Measurements from ENCODE around the gene SMIM36.

Gene SMIM36

DNA sequence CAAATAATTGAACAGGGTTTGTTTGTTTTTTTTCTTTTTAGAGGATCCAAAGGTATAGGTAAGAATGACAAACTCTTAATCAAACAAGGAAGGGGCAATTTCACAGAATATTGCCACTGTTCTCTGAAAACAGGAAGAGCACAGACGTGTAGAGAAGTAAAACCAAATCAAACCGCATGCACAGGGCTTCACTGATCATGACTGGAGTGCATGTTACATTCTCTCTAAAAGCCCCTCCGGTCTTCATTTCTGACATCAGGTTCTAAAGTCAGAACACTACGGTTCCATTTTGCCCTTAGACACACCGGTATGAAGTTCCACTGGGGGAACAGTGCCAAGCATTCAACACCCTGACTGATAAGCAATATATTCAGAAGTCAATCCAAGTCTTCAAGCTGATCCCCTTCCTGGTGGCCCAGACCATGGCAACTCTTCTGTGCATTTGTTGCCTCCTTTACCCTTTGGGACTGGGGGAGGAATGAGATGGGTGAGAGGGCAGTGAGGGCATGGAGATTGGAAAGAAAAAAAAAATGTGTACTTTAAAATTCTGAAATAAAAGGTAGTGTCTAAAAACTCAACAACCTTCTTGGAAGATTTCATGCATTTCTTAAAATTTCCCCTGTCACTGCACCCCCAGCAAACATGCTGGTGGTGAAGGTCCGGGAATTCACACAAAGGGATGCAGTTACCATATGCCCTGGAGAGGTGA lies 91.0 kb downstream of the SMIM36 start:
- H3K36me3 ChIP-seq (ENCODE audit: insufficient read depth, low read length) = no peaks in the 10 kb centered on the region
- H3K4me3 ChIP-seq = peak overlapping the region; percentile 96; the same call in 1 of the 2 replicates
- H3K27ac ChIP-seq = no peak overlapping the region
- no peak for DNase-seq (ENCODE audit: low read depth, low spot score)
- H3K9me3 ChIP-seq (ENCODE audit: low read depth, low read length) = no peaks in the 10 kb centered on the region
- TF ChIP-seq POLR2AphosphoS5 (IDR thresholded peaks at IDR 0.05; ENCODE audit: borderline replicate concordance, low read depth, low read length) = no peak
- TF ChIP-seq FOXP2 (optimal IDR thresholded peaks at IDR 0.05; ENCODE audit: control extremely low read depth, extremely low read length, insufficient read depth) = no peak
- TF ChIP-seq EZH2 (IDR thresholded peaks at IDR 0.05) = no peak
- no peak overlapping the region for H3K9ac ChIP-seq (ENCODE audit: insufficient read length)

DNA sequence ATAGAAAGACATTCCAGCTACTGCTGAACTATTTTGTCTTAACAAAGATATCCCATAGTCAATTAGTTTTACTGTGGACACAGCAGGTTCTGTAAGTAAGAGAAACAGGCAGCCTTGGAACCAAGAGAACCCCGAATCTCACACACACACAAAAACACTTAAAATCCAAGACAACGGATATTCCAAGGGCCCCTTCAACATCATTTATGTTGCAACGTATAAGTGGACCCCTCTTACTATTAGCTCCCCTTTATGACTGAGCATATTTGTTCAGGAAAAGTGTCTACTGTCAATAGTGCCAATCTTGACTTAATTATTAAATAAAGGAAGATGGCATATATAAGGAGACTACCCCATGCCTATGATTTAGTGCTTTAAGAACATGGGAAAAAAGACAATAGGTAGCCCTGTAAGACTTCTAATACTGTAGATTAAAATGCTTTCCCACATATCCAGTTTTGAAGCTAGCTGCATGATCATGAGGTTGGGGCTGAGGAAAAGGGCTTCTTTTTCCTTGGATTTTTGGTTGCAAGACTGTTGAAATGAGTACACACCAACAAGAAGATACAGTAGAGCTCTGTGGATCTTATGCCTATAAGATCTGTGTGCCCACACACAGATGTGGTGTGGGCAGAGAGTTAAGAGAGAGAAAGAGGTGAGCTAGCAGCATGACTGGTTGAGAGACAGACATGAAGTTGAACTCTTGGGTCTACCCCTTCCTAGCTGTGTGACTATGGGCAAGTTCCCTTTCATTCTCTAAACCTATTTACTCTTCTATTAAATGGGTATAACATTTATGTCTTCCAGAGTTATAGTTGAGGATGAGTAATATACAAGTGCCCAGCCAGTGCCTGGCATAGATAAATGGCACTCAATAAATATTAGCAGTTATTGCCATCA lies 92.6 kb downstream of the SMIM36 start:
- H3K9ac ChIP-seq (ENCODE audit: insufficient read length) = no peak overlapping the region
- no peaks in the 10 kb centered on the region for H3K9me3 ChIP-seq (ENCODE audit: low read depth, low read length)
- no peak overlapping the region for H3K27ac ChIP-seq

DNA sequence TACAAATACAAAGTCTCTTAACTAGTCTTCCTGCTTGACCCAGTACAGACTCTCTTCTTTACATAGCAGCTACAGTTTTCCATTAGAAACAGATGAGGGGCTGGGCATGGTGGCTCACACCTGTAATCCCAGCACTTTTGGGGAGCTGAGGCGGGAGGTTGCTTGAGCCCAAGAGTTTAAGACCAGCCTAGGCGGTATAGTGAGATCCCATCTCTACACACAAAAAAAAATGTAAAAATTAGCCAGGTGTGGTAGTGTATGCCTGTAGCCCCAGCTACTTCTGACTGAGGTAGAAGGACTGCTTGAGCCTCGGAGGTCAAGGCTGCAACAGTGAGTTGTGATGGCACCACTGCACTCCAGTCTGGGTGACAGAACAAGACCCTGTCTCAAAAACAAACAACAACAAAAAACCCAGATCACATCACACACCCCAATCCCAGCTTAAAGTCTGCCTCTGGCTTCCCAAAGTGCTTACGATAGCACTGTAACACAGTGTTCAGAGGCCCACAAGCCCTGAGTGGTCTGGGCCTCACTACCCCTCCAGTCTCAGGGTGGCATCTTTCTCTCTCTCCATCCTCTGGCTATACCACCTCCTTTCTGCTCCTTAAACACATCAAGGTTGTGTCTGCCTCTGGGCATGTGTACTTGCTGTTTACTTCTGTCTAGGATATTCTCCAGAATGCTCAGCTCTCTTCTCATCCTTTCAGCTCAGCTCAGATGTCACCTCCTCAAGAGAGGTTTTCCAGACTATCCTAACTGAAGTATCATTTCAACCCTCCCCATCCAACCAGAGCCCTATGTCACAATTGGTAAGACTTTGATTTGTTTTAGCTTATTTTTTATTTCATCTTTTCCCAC lies 93.6 kb downstream of the SMIM36 start:
- no peak for DNase-seq (ENCODE audit: low read depth, low spot score)
- H3K27ac ChIP-seq = no peak overlapping the region
- no peaks in the 10 kb centered on the region for H3K9me3 ChIP-seq (ENCODE audit: low read depth, low read length)
- TF ChIP-seq POLR2AphosphoS5 (IDR thresholded peaks at IDR 0.05; ENCODE audit: borderline replicate concordance, low read depth, low read length) (no peak), FOXP2 (optimal IDR thresholded peaks at IDR 0.05; ENCODE audit: control extremely low read depth, extremely low read length, insufficient read depth) (no peak), EZH2 (IDR thresholded peaks at IDR 0.05) (no peak)
- H3K4me3 ChIP-seq = no peak overlapping the region
- H3K9ac ChIP-seq (ENCODE audit: insufficient read length) = no peak overlapping the region
- no peaks in the 10 kb centered on the region for H3K36me3 ChIP-seq (ENCODE audit: insufficient read depth, low read length)

More for the DNA sequence above, 92.6 kb downstream of the SMIM36 start:
- TF ChIP-seq POLR2AphosphoS5 (IDR thresholded peaks at IDR 0.05; ENCODE audit: borderline replicate concordance, low read depth, low read length) (no peak), FOXP2 (optimal IDR thresholded peaks at IDR 0.05; ENCODE audit: control extremely low read depth, extremely low read length, insufficient read depth) (no peak), EZH2 (IDR thresholded peaks at IDR 0.05) (no peak)
- no peak overlapping the region for H3K4me3 ChIP-seq
- H3K36me3 ChIP-seq (ENCODE audit: insufficient read depth, low read length) = no peaks in the 10 kb centered on the region
- DNase-seq (ENCODE audit: low read depth, low spot score) = no peak

DNA sequence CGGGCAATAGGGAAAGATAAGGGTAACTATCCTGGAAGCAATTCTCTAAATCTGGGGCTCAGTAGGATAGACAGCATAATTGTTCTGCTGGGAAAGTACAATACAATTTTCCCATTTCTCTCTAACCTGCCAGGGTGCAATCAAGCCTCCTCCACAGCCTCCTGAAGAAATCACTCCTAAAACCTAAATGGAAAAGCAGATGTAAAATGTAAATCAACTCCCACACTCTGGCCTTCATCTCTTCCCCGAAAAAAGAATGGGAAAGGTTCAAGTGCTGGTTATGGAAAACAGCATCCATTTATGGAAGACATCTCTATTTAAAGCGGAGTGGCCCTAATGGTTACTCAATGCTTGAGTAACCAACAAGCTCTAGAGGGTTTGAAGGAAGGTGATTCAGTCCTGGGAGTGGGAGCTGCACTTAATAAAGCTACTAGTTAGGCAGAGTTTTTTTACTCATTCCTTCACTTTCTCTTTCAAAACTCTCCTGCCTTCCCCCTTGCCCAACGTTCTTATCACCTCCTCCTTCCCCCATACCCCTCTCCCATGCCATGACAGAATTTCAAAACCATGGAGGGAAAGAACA lies 94.7 kb downstream of the SMIM36 start:
- no peak for TF ChIP-seq EZH2 (IDR thresholded peaks at IDR 0.05)
- TF ChIP-seq POLR2AphosphoS5 (IDR thresholded peaks at IDR 0.05; ENCODE audit: borderline replicate concordance, low read depth, low read length) = no peak
- TF ChIP-seq FOXP2 (optimal IDR thresholded peaks at IDR 0.05; ENCODE audit: control extremely low read depth, extremely low read length, insufficient read depth) = no peak
- Histone ChIP-seq H3K9ac (ENCODE audit: insufficient read length) (no peak overlapping the region), H3K27ac (no peak overlapping the region), H3K4me3 (no peak overlapping the region), H3K9me3 (ENCODE audit: low read depth, low read length) (no peaks in the 10 kb centered on the region), H3K36me3 (ENCODE audit: insufficient read depth, low read length) (no peaks in the 10 kb centered on the region)
- no peak for DNase-seq (ENCODE audit: low read depth, low spot score)

DNA sequence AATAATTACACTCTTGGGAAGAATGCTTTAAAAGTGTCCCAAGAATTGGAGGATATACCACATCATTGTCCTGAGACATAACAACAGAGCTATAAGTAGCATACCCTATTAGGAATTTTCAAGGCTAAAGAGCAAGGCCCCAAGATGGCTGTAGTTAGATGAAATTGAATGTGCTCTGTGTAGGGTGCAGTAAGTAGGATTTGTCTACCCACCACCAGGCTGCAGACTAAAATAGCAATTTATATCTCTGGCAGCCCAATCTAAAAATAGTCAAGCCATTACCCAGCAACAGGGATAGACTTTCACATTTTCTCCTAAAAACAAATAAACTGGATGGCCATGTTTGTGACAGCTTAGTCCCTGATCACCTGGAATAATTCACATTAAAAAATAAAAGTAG lies 95.3 kb downstream of the SMIM36 start:
- Histone ChIP-seq H3K27ac (no peak overlapping the region), H3K9me3 (ENCODE audit: low read depth, low read length) (no peaks in the 10 kb centered on the region), H3K36me3 (ENCODE audit: insufficient read depth, low read length) (peaks cover 2% of the 10 kb centered on the region; the same call in 1 of the 2 replicates), H3K9ac (ENCODE audit: insufficient read length) (no peak overlapping the region), H3K4me3 (no peak overlapping the region)
- DNase-seq (ENCODE audit: low read depth, low spot score) = no peak
- TF ChIP-seq EZH2 (IDR thresholded peaks at IDR 0.05) (no peak), POLR2AphosphoS5 (IDR thresholded peaks at IDR 0.05; ENCODE audit: borderline replicate concordance, low read depth, low read length) (no peak), FOXP2 (optimal IDR thresholded peaks at IDR 0.05; ENCODE audit: control extremely low read depth, extremely low read length, insufficient read depth) (no peak)

DNA sequence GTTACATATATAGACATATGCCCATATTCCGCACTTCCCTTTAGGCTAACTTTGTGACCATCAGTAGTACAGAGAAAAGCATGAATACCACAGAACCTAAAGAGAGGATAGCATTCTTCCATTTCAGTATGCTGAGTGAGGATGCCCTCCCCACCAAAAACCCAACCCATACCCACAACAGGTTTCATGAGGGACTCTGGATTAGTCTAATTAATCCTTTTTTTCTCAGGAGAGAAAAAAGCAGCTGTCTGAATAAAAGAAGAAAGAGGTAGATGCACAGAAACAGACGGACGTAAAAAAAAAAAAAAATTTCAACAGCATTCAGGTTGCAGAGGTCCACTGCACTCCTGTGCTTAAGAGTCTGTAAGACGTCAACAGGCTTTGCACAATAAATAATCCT lies 96.3 kb downstream of the SMIM36 start:
- TF ChIP-seq EZH2 (IDR thresholded peaks at IDR 0.05) = no peak
- no peak for TF ChIP-seq POLR2AphosphoS5 (IDR thresholded peaks at IDR 0.05; ENCODE audit: borderline replicate concordance, low read depth, low read length)
- no peak for TF ChIP-seq FOXP2 (optimal IDR thresholded peaks at IDR 0.05; ENCODE audit: control extremely low read depth, extremely low read length, insufficient read depth)
- Histone ChIP-seq H3K9me3 (ENCODE audit: low read depth, low read length) (no peaks in the 10 kb centered on the region), H3K9ac (ENCODE audit: insufficient read length) (no peak overlapping the region), H3K27ac (no peak overlapping the region), H3K36me3 (ENCODE audit: insufficient read depth, low read length) (peaks cover 8% of the 10 kb centered on the region; the same call in 1 of the 2 replicates), H3K4me3 (no peak overlapping the region)
- no peak for DNase-seq (ENCODE audit: low read depth, low spot score)

DNA sequence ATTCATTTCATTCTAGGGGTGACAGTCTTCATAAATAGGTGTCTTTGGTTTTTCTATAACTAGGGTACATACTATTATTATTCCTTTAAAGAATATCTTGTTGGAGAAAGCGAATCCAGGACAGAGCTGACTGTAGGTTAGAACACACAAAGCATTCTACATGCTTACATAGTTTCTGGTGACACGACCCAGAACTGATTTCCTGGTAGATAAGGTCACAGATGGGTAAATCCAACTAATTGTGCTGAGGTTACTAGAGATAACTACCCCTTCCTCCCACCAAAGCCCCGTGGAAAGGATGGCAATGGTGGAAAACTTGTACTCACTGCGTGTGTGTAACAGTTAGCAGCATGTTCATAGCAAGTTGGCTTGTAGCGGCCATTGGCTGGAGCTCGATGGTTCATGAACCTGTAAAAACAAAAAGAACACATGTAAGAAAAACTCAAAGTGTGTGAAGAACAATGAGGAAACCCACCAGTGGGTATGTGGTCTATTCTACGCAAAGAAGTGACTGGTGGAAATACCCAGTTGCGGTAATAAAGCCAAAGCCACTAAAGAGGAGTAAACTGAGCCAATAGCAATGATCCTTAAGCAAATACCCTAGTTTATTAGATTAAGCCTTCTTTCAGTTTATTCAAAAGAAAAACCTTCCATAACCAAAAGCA lies 97.3 kb downstream of the SMIM36 start:
- no peaks in the 10 kb centered on the region for H3K9me3 ChIP-seq (ENCODE audit: low read depth, low read length)
- peaks cover 8% of the 10 kb centered on the region; the same call in 1 of the 2 replicates for H3K36me3 ChIP-seq (ENCODE audit: insufficient read depth, low read length)
- no peak overlapping the region for H3K9ac ChIP-seq (ENCODE audit: insufficient read length)
- no peak for DNase-seq (ENCODE audit: low read depth, low spot score)
- no peak for TF ChIP-seq EZH2 (IDR thresholded peaks at IDR 0.05)
- no peak for TF ChIP-seq POLR2AphosphoS5 (IDR thresholded peaks at IDR 0.05; ENCODE audit: borderline replicate concordance, low read depth, low read length)
- no peak for TF ChIP-seq FOXP2 (optimal IDR thresholded peaks at IDR 0.05; ENCODE audit: control extremely low read depth, extremely low read length, insufficient read depth)
- H3K27ac ChIP-seq = no peak overlapping the region
- no peak overlapping the region for H3K4me3 ChIP-seq
